NCI-H1092 (cell line): ENCODE measurements around the gene EGFR.

ENCODE experiments used
- DNase-seq: peaks from one replicate; lab custom pipeline; 2025; lab: John Stamatoyannopoulos, UW

Gene EGFR

GRCh38 chr7:55018361-55019190 lies at the start of gene EGFR:
TSS of gene EGFR (plus strand) at chr7:55019017. CDS start at chr7:55019278, 261 bp downstream.
- DNase-seq: no peak

DNA sequence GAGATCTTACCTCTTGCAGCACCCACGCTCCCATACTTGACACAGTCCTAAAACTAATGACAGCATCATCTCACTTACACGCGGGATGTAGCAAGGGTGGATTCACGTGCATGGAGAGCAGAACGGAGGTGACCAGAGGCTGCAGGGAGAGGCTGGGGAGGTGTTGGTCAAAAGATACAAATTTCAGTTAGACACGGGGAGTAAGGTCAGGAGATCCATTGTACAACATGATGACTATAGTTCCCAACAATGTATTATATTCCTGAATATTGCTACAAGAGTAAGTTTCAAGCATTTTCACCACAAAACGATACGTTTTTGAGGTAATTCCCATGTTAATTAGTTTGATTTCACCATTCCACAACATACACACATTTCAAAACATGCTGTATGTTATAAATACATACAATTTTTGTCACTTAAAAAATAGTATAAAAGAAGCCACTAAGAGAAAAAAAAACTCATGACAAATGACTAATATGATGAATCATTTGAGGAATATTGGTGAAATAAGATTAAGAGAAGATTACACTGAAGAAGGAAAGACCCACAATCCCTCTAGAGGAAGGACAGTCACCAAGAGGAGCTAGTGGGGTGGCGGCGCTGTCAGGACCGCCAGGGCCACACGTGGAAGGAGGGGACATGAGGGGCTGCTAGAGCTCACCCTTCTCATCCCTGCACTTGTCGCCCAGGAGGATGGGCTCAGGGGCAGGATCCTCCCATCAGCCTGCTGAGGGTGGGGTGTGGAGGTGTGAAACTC lies 49.4 kb upstream of the EGFR start:
- no peak for DNase-seq

DNA sequence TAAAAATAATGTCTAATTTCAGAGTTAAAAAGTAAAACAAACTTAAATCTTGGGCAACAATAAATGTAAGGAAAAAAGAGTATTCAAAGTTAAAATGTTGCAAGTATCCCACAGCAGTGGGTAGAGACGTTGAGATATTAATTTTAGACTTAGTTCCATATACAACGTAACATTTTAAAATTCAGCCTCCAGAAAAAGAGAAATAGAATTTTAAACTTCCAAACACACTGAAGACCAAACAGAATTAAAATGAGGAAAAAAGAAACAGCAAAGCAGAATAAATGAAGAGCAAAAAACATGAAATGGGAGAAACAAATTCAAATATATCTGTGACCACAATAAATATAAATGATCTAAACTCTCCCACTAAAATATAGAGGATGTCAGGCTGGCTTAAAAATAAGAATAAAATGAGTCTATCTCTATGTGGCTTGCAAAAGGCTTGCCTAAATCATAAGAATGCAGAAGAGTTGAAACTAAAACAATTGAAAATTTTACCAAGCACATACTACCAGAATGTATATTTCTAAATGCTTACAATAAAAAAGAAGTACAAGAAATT lies 46.0 kb upstream of the EGFR start:
- no peak for DNase-seq

- DNase-seq: no peak
These were observed 40.3 kb upstream of the EGFR start for GRCh38 chr7:54978364-54979116.

- no peak for DNase-seq
These were observed 38.3 kb upstream of the EGFR start for GRCh38 chr7:54980521-54980920.

- no peak for DNase-seq
These were observed 36.9 kb upstream of the EGFR start for GRCh38 chr7:54981913-54982312.

DNA sequence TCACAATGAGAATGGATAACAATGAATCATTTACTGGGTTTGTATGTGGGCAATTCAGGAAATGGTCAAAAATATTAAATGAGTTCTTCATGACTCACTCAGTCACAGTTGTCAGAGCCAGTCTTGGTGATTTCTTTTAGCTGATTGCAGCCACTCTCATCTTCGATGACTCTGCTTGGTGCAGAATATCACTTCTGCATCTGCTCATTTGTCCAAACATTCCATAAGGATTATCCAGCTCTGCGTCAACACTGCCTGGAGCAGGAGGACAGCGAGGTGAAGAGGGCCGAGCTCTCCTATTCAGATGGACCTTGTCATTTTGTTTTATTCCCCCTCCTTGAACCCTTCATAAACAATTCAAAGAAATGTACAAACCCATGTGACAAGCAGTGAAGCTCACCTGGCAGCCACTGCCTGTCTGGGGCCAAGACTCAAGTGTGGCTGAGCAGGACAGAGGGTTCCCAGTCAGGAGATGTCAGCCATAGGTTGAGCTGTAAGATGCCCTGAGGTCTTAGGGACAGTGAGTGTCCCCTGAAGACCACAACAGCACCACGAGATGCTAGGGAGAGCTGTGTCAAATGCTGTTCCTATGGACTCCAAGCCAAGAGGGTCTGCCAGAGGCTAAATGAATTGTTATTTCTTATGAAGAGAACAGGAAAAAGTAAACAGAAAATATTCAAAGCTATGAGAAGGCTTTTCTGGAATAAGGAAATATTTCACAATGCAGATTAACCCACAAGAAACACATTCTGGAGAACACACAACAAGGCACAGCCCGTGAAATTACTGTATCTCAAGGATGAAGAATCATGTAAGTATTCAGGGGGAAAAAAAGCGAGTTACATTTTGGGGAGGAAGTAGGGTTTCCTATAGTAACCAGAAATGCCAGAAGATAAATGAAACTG lies 33.1 kb upstream of the EGFR start:
- DNase-seq: no peak

DNA sequence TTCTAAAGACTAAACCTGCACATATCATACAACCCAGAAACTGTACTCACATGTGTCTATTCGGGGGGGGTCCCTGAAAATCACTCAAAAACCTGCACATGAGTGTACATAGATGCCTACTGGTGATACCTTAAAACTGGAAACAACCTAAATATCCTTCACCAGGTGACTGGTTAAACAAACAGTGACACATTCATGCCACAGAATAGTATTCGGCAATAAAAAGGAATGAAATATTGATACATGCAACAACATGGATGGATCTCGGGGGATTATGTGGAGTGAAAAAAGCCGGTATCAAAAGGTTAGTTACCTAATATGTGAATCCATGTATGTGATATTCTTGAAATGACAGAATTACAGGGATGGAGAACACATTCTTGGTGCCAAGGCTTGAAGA lies 32.1 kb upstream of the EGFR start:
- DNase-seq: no peak

DNA sequence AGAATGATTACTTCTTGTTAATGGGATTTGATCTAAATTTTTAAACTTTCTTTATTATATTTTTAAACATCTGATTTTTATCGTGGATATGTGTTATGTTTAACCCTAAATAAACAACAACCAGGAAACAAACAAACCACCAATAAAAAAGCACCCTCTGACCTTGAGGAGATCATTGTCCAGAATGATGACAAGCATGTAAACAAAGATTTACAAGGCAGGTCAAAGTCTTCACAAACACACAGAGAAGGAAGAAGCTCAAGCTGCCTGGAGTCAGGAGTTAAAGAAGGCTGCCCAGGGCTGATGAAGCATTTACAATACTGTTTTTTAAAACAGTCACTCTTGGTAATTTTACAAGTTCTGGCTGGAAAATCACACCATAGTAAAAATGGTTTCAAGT lies 31.0 kb upstream of the EGFR start:
- DNase-seq: no peak

- no peak for DNase-seq
These were observed 30.3 kb upstream of the EGFR start for GRCh38 chr7:54988516-54988915.

GRCh38 chr7:54989453-54990225 lies 29.2 kb upstream of the EGFR start:
- no peak for DNase-seq

DNA sequence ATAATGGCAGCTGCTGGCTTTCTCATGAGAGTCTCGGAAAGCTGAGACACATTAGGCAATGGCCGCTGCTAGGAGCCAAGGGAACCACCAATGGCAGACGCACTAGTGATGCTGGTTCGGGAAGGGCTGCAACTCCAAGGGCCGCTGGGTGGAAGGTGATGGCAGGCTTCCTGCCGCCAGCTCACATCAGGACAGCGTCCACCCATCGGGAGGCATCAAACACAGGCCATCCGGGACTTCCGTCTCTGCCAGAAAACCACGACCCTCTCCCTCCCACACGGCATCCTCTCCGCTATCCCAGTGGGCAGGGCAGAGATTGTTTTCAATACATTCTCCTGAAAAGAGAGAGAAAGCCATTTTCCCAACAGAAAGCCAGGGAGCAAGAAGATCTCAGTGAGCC lies 27.5 kb upstream of the EGFR start:
- no peak for DNase-seq

- no peak for DNase-seq
These were observed 25.8 kb upstream of the EGFR start for GRCh38 chr7:54992871-54993475.

DNA sequence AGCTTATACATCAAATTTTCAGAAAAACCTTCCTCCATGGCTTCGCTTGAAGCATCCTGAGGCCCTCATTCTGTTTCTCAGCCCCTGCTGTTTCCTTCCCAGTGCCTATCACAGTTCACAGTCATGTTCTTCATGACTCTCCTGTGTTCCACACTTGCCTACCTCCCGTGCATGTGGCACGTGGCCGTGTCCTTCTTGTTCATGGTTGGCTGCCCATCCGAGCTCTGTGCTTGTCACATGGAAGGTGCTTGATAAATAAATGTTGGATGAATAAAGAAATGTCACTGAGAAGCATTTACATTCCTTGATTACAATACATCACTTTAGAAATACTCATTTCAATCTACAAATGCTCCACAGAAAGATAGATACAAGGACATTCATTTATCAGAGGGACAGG lies 23.7 kb upstream of the EGFR start:
- no peak for DNase-seq

- DNase-seq: no peak
These were observed 23.0 kb upstream of the EGFR start for GRCh38 chr7:54995610-54996363.

DNA sequence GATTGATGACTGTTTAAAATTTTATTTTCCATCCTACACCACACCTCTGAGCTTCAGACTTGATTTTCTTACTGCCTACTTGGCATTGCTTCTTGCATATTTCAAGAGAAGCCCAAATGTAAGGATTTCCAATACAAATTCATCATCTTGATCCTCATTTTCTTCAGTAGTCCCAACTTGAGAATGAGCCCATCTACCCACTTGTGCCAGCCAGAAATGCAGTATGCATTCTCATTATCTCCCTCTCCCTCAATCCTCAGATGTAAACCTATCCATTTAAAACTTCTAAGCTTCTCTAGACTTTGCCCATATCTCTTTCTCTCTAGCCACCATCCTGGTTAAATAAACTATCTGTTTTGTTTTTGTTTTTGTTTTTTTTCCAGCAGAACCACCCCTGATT lies 22.4 kb upstream of the EGFR start:
- no peak for DNase-seq

DNA sequence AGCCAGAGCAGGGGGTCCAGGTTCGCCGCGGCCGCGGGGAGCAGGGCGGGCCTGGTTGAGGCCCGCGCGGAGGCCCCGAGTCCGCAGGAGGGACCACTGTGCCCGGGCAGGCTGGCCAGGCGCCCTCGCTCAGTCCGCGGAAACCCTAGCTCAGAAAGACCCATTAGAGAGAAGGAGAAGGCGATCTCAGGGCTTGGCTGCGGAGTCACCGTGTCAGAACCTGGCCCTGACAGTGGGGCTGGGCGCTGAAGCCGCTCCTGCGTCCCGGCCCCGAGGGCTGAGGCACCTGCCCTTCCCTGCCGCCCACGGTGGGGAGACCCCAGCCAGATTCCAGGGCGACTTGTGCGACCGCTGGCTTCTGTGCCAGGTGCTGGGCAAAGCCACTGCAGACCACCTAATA lies 14.2 kb upstream of the EGFR start:
- no peak for DNase-seq

GRCh38 chr7:55005241-55005851 lies 13.5 kb upstream of the EGFR start:
- DNase-seq: no peak

DNA sequence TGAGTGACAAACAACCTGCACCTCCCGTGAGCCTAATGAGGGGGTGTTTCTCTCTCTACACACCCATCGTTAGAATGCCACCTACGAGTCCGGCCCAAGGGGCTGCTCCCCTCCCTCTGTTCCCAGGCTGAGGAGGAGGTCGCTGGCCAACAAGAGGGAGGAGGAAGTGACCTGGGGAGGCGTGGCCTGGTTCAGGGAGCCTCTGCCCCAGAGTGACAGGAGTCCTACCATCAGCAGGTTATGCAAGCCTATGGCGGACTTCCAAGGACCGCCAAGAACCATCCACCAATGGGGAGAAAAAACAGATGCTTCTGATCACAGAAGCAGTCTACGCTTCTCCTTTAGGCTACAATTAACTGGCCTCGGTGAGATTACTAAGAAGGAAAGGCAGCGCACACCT lies 12.3 kb upstream of the EGFR start:
- DNase-seq: no peak
